Natural killer cell (primary cell): Measurements from ENCODE around the gene SSC5D. TPM values are rescaled to one million over a fixed set of nuclear protein-coding genes. Genes with fewer than 3 reads are reported as not detected.

Experiments used
- ATAC-seq, 3 donors: fragments of 150-1000 bp in 2 of 3; fragments of 200-7000 bp in 1 of 3; cut with Tn5 transposase; 1 replicate in 1 of 3; 2 replicates in 2 of 3; pipeline ENCODE4 v1.10.0; 2021; ENCODE audit warnings: mild to moderate bottlenecking in 2 of 3, moderate library complexity in 2 of 3
- DNase-seq, 2 donors: peaks; one replicate each; pipeline versions ENCODE4 v3.0.0 to v3.0.0-alpha.2; 2013 to 2021; ENCODE audit warnings: mixed read lengths in 1 of 2
- H3K27ac ChIP-seq: one replicate; pipeline ENCODE4 v1.5.1; 2013; ENCODE audit warnings: mild to moderate bottlenecking, low read length
- H3K27me3 ChIP-seq: one replicate; pipeline ENCODE4 v1.6.1; 2013; ENCODE audit warnings: low read length; ENCODE audit not compliant: control insufficient read depth, insufficient read depth
- H3K36me3 ChIP-seq: one replicate; pipeline ENCODE4 v1.6.1; 2013; ENCODE audit warnings: low read length; ENCODE audit not compliant: control insufficient read depth, insufficient read depth
- H3K4me1 ChIP-seq: one replicate; pipeline ENCODE4 v1.6.1; 2013; ENCODE audit warnings: low read length; ENCODE audit not compliant: control insufficient read depth, insufficient read depth
- H3K4me3 ChIP-seq: one replicate; pipeline ENCODE4 v1.5.1; 2013; ENCODE audit warnings: low read length
- H3K9me3 ChIP-seq: one replicate; pipeline ENCODE4 v1.6.1; 2013; ENCODE audit warnings: low read length; ENCODE audit not compliant: control insufficient read depth, insufficient read depth
- H3K27ac Mint-ChIP-seq, 2 donors: one replicate each; pipeline ENCODE4 v1.8.0; 2022; ENCODE audit warnings: mild to moderate bottlenecking in 2 of 2, mixed read lengths in 2 of 2, moderate library complexity in 1 of 2
- H3K27me3 Mint-ChIP-seq, 2 donors: one replicate each; pipeline ENCODE4 v1.8.0; 2022; ENCODE audit warnings: low read depth in 2 of 2, mixed read lengths in 2 of 2
- H3K36me3 Mint-ChIP-seq: one replicate; pipeline ENCODE4 v1.8.0; 2022; ENCODE audit warnings: mixed read lengths
- H3K4me1 Mint-ChIP-seq, 2 donors: one replicate each; pipeline ENCODE4 v1.8.0; 2022; ENCODE audit warnings: mixed read lengths in 2 of 2
- H3K4me3 Mint-ChIP-seq: one replicate; pipeline ENCODE4 v1.8.0; 2022; ENCODE audit warnings: mild to moderate bottlenecking, moderate library complexity, mixed read lengths
- H3K9me3 Mint-ChIP-seq, 2 donors: one replicate each; pipeline ENCODE4 v1.8.0; 2022; ENCODE audit warnings: mixed read lengths in 2 of 2
- WGBS: methylation state at CpG from one replicate; pipeline ENCODE4 v1.1.7; 2013; ENCODE audit warnings: missing lambda C conversion rate; ENCODE audit not compliant: insufficient coverage; 5-methylcytosine and 5-hydroxymethylcytosine counted together
- intact Hi-C: fragments of 100-400 bp; cut with micrococcal nuclease; formaldehyde crosslinking; loops from one replicate; pipeline ENCODE4 v1.14.2; 2022
- total RNA-seq, 4 donors: library from RNA; stranded (reverse); fragments of 120-200 nt in 1 of 4; gene quantifications; one replicate each; pipeline versions ENCODE4 v1.2.3 to v1.2.4, GENCODE V29; 2013 to 2022
- TF ChIP-seq, protein P1 (sequence below): fragments of 200-600 bp; IDR thresholded peaks from one replicate; pipeline ENCODE4 v1.8.0; 2022; ENCODE audit warnings: antibody characterized with exemption

The SSC5D gene
- total RNA-seq, 3 donors from 2014 or later (not counting 1 experiment from before 2014, with no cell fraction given) = 0.11 to 0.68 (median 0.58) TPM

GRCh38 chr19:55552206-55552605 is 64.0 kb downstream of the SSC5D start:
- no peak overlapping the region for H3K27ac ChIP-seq
- TF ChIP-seq, protein P1, sequence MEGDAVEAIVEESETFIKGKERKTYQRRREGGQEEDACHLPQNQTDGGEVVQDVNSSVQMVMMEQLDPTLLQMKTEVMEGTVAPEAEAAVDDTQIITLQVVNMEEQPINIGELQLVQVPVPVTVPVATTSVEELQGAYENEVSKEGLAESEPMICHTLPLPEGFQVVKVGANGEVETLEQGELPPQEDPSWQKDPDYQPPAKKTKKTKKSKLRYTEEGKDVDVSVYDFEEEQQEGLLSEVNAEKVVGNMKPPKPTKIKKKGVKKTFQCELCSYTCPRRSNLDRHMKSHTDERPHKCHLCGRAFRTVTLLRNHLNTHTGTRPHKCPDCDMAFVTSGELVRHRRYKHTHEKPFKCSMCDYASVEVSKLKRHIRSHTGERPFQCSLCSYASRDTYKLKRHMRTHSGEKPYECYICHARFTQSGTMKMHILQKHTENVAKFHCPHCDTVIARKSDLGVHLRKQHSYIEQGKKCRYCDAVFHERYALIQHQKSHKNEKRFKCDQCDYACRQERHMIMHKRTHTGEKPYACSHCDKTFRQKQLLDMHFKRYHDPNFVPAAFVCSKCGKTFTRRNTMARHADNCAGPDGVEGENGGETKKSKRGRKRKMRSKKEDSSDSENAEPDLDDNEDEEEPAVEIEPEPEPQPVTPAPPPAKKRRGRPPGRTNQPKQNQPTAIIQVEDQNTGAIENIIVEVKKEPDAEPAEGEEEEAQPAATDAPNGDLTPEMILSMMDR = no peak
- Mint-ChIP-seq H3K36me3 (no peaks in the 10 kb centered on the region), H3K4me1 (no peaks in the 10 kb centered on the region), H3K4me3 (no peak overlapping the region), H3K27me3 (peaks cover 12 to 20% of the 10 kb centered on the region in 2 donors), H3K27ac (no peak overlapping the region), H3K9me3 (no peaks in the 10 kb centered on the region)
- DNase-seq (no peak), ATAC-seq (no peak)
- intact Hi-C loops = no loop called here
- 91% methylated on average over 5 of the region's 5 CpGs for WGBS
- H3K27me3 ChIP-seq = peaks cover 4% of the 10 kb centered on the region
- H3K4me1 ChIP-seq = no peaks in the 10 kb centered on the region
- no peaks in the 10 kb centered on the region for H3K9me3 ChIP-seq
- no peaks in the 10 kb centered on the region for H3K36me3 ChIP-seq
- H3K4me3 ChIP-seq = no peak overlapping the region

- WGBS = 85% methylated on average over 13 of the region's 13 CpGs
These were observed 64.4 kb downstream of the SSC5D start for GRCh38 chr19:55552620-55553019.

DNA sequence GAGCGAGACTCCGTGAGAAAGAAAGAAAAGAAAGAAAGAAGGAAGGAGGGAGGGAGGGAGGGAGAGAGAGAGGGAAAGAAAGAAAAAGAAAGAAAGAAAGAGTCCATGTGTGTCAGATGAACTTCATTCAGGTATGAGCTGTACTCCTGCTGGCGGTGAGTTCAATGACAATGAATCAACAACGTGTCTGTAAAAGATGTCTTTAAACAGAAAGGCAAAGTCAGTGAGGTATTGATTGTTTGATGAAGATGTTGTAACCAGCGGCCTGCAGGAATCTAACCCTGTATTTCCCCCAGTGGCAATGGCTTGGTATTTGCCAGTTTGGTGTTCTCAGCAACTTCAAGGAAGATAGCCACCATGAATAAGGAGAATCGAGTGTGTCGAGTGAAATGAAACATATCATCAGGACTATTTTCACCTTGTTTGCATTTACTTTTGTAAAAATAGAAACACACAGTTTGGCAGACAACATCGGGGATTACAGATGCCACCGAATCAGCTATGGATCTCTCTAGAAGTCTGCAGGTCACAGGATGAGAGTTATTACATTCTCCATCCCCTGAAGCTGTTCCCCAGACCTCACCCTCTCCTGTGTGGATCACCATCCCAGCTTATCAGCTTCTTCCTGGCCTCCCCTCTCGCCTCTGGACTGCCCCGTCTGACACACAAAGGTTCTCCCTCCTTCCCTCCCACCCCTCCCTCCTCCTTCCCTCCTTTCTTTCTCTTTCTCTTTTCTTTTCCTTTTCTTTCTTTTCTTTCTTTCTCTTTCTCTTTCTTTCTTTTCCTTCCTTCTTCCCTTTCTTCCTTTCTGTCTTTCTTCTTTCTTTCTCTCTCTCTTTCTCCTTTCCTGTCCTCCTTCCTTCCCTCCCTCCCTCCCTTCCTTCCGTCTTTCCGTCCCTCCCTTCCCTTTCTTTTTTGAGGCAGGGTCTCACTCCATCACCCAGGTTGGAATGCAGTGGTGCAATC is 65.3 kb downstream of the SSC5D start:
- Mint-ChIP-seq H3K27me3 (peaks cover 12 to 13% of the 10 kb centered on the region in 2 donors), H3K4me3 (no peak overlapping the region), H3K36me3 (no peaks in the 10 kb centered on the region), H3K4me1 (no peaks in the 10 kb centered on the region), H3K9me3 (no peaks in the 10 kb centered on the region), H3K27ac (no peak overlapping the region)
- Histone ChIP-seq H3K4me1 (no peaks in the 10 kb centered on the region), H3K36me3 (no peaks in the 10 kb centered on the region), H3K4me3 (no peak overlapping the region), H3K27ac (no peak overlapping the region), H3K27me3 (peaks cover 2% of the 10 kb centered on the region), H3K9me3 (no peaks in the 10 kb centered on the region)
- TF ChIP-seq, protein P1 = no peak
- intact Hi-C loops = no loop called here
- WGBS = 80% methylated on average over 13 of the region's 13 CpGs
- DNase-seq (no peak), ATAC-seq (no peak)

More at GRCh38 chr19:55552620-55553019, 64.4 kb downstream of the SSC5D start:
- Histone ChIP-seq H3K4me3 (no peak overlapping the region), H3K4me1 (no peaks in the 10 kb centered on the region), H3K9me3 (no peaks in the 10 kb centered on the region), H3K36me3 (no peaks in the 10 kb centered on the region), H3K27me3 (peaks cover 2% of the 10 kb centered on the region), H3K27ac (no peak overlapping the region)
- Mint-ChIP-seq H3K4me1 (no peaks in the 10 kb centered on the region), H3K9me3 (no peaks in the 10 kb centered on the region), H3K27ac (no peak overlapping the region), H3K27me3 (peaks cover 12 to 18% of the 10 kb centered on the region in 2 donors), H3K36me3 (no peaks in the 10 kb centered on the region), H3K4me3 (no peak overlapping the region)
- intact Hi-C loops = no loop called here
- TF ChIP-seq, protein P1 = no peak
- no peak for DNase-seq
- no peak for ATAC-seq
